ENCODE data around the gene IFITM5. TPM values are rescaled to one million over a fixed set of nuclear protein-coding genes. Genes with fewer than 3 reads are reported as not detected.
A peak's percentile ranks its signal among the peaks of the same experiment; 100 is the strongest.

The IFITM5 gene
- total and polyA plus RNA-seq, 2 of the 8 experiments (the other 6 are each of a cell fraction or from before 2014, with no cell fraction given), result not detected

DNA sequence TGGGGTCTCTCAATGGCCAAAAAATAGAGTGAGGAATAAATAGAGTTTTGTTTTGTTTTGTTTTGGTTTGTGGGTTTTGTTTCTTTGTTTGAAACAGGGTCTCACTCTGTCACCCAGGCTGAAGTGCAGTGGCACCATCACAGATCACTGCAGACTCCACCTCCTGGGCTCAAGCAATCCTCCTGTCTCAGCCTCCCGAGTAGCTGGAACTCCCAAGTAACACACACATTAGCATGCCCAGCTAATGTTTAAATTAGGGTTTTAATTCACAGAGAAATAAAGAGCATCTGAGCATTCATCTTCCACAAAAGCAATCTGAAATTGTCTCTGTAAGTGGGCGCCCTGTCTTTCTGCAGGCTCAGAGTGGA lies 30.5 kb upstream of the IFITM5 start:
- no peak overlapping the region for H3K4ac ChIP-seq (replicated peaks; ENCODE audit: insufficient read length, low read depth, low read length)
- H3K23ac ChIP-seq (ENCODE audit: insufficient read length), result no peak overlapping the region
- no peak overlapping the region for H2BK120ac ChIP-seq (replicated peaks; ENCODE audit: low read depth, low read length)
- no peak overlapping the region for H2AFZ ChIP-seq (ENCODE audit: low read length)
- no peak overlapping the region for H4K5ac ChIP-seq (ENCODE audit: insufficient read length, low read depth, low read length)
- H2AK5ac ChIP-seq (ENCODE audit: low read depth, low read length), result no peak overlapping the region
- no peak overlapping the region for H3K14ac ChIP-seq (ENCODE audit: insufficient read length)
- CTCF ChIA-PET (ENCODE audit: partially characterized antibody), result interaction anchor here (1.0 to 3.9 kb wide), 8 partner anchors 8 to 79 kb away, joined by 3 to 12 read pairs (median 6); no protein-coding TSS in a partner anchor
- no peaks in the 10 kb centered on the region for H3K23me2 ChIP-seq (ENCODE audit: low read depth, low read length)
- peaks cover 3 to 20% (median 12%) of the 10 kb centered on the region in 4 experiments for H3K4me1 ChIP-seq (replicated peaks in 1 of 4; ENCODE audit: control insufficient read depth in 3 of 4, insufficient read depth in 4 of 4, low read length in 3 of 4)
- H3K27ac ChIP-seq (ENCODE audit: low read depth, low read length), result no peak overlapping the region
- no peak overlapping the region for H3K56ac ChIP-seq (replicated peaks; ENCODE audit: insufficient read length, low read depth, low read length)
- H2BK12ac ChIP-seq (ENCODE audit: low read depth, low read length), result no peak overlapping the region
- H4K20me1 ChIP-seq (replicated peaks in 1 of 2; ENCODE audit: control insufficient read depth in 1 of 2, insufficient read depth in 2 of 2, low read length in 2 of 2), result no peaks in the 10 kb centered on the region
- TF ChIP-seq NRF1 (IDR thresholded peaks at IDR 0.05; ENCODE audit: low read depth, low read length) (no peak), BACH1 (IDR thresholded peaks at IDR 0.05; ENCODE audit: low read length) (no peak), CHD2 (IDR thresholded peaks at IDR 0.05; ENCODE audit: low read length) (no peak), SIX5 (IDR thresholded peaks at IDR 0.05; ENCODE audit: low read depth, low read length) (no peak), RAD21 (IDR thresholded peaks at IDR 0.05 in 1 of 2, conservative IDR thresholded peaks at IDR 0.05 in 1 of 2; ENCODE audit: low read depth in 2 of 2, low read length in 2 of 2) (no peak), JUN (IDR thresholded peaks at IDR 0.05; ENCODE audit: low read depth, low read length) (no peak), SP1 (IDR thresholded peaks at IDR 0.05; ENCODE audit: low read depth, low read length) (no peak), SP4 (IDR thresholded peaks at IDR 0.05; ENCODE audit: low read length) (no peak), ASH2L (IDR thresholded peaks at IDR 0.05; ENCODE audit: low read length) (no peak)
- TF ChIP-seq, protein P1, sequence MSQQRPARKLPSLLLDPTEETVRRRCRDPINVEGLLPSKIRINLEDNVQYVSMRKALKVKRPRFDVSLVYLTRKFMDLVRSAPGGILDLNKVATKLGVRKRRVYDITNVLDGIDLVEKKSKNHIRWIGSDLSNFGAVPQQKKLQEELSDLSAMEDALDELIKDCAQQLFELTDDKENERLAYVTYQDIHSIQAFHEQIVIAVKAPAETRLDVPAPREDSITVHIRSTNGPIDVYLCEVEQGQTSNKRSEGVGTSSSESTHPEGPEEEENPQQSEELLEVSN (IDR thresholded peaks at IDR 0.05), result no peak
- H2BK15ac ChIP-seq (ENCODE audit: low read length), result no peak overlapping the region
- POLR2A ChIA-PET (ENCODE audit: partially characterized antibody), result interaction anchor here (0.7 to 2.6 kb wide), 9 partner anchors 10 to 41 kb away, joined by 3 to 11 read pairs (median 3); partner anchors contain the start of gene PGGHG
- H3K27me3 ChIP-seq (replicated peaks in 1 of 4; ENCODE audit: control insufficient read depth in 3 of 4, extremely low read depth in 1 of 4, insufficient read depth in 3 of 4, low read length in 3 of 4), result no peaks in the 10 kb centered on the region
- no peaks in the 10 kb centered on the region for H3K79me2 ChIP-seq (ENCODE audit: control insufficient read depth in 1 of 2, insufficient read depth in 2 of 2, low read length in 2 of 2)
- peak overlapping the region; percentile 4; the same call in 1 of the 2 replicates for H2BK20ac ChIP-seq (ENCODE audit: low read length)
- WGBS, 2 experiments (ENCODE audit: extremely low coverage in 1 of 2, insufficient coverage in 1 of 2, insufficient read length in 1 of 2, insufficient replicate concordance in 2 of 2, low coverage in 1 of 2, low lambda C conversion rate in 2 of 2, missing lambda C conversion rate in 1 of 2), result 89% methylated on average over 2 of the region's 2 CpGs; no CpG with 5 or more reads in 1 of the 2 experiments
- FAIRE-seq (no peak), DNase-seq (ENCODE audit: low read depth in 1 of 2, low spot score in 2 of 2) (no peak)
- no peak overlapping the region for H3K9ac ChIP-seq (replicated peaks in 1 of 4; ENCODE audit: extremely low read depth in 1 of 4, low read depth in 3 of 4, low read length in 3 of 4)
- no peak overlapping the region for H2BK5ac ChIP-seq (ENCODE audit: low read depth, low read length)
- no peak overlapping the region for H3K4me3 ChIP-seq (ENCODE audit: extremely low read depth in 1 of 4, insufficient read depth in 2 of 4, low read depth in 3 of 4, low read length in 4 of 4)
- no peak overlapping the region for H4K8ac ChIP-seq (ENCODE audit: extremely low read depth, insufficient read depth, low read length)
- no peaks in the 10 kb centered on the region for H3K36me3 ChIP-seq (ENCODE audit: control insufficient read depth in 2 of 4, insufficient read depth in 4 of 4, low read length in 3 of 4)
- H3K79me1 ChIP-seq (ENCODE audit: low read depth, low read length), result no peaks in the 10 kb centered on the region
- H3K18ac ChIP-seq (ENCODE audit: extremely low read depth, low read length), result no peak overlapping the region
- no peak overlapping the region for H4K91ac ChIP-seq (replicated peaks; ENCODE audit: insufficient read length, low read length)
- no peak overlapping the region for H3K4me2 ChIP-seq (ENCODE audit: insufficient read depth in 1 of 2, low read depth in 2 of 2, low read length in 2 of 2)
- H3K9me3 ChIP-seq (ENCODE audit: insufficient read depth in 2 of 2, low read depth in 1 of 2, low read length in 1 of 2), result peaks cover 10 to 11% of the 10 kb centered on the region in 2 experiments; a peak in 3 of 4 replicates
